PC-9 (cell line): Measurements from ENCODE around the gene UNC13D.

Experiments
- EZH2 ChIP-seq: fragments of 200-600 bp; sonication (generic); IDR thresholded peaks from 2 replicates; pipeline ENCODE4 v1.8.0; 2017; ENCODE audit warnings: antibody characterized with exemption, low read depth
- TF ChIP-seq, protein P1 (sequence below): fragments of 200-600 bp; sonication (generic); conservative IDR thresholded peaks from 2 replicates; pipeline ENCODE4 v1.6.1; 2017; ENCODE audit warnings: mixed run types, antibody characterized with exemption, mild to moderate bottlenecking, moderate library complexity

DNA sequence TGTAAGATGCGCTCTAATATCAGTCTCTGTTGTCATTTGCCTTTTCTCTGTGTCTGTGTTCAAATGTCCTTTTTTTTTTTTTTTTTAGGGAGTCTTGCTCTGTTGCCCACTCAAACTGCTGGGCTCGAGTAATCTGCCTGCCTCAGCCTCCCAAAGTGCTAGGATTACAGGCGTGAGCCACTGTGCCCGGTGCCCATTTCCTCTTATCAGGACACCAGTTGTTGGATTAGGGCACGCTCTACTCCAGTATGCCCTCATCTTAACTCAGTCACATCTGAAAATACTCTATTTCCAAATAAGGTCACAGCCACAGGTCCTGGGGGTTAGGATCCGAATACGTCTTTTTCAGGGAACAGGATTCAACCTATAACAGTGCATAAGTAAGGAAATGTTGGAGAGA is 36.1 kb upstream of the UNC13D start:
- TF ChIP-seq, protein P1, sequence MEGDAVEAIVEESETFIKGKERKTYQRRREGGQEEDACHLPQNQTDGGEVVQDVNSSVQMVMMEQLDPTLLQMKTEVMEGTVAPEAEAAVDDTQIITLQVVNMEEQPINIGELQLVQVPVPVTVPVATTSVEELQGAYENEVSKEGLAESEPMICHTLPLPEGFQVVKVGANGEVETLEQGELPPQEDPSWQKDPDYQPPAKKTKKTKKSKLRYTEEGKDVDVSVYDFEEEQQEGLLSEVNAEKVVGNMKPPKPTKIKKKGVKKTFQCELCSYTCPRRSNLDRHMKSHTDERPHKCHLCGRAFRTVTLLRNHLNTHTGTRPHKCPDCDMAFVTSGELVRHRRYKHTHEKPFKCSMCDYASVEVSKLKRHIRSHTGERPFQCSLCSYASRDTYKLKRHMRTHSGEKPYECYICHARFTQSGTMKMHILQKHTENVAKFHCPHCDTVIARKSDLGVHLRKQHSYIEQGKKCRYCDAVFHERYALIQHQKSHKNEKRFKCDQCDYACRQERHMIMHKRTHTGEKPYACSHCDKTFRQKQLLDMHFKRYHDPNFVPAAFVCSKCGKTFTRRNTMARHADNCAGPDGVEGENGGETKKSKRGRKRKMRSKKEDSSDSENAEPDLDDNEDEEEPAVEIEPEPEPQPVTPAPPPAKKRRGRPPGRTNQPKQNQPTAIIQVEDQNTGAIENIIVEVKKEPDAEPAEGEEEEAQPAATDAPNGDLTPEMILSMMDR: no peak
- no peak for TF ChIP-seq EZH2
